ENCODE measurements around the gene CNR2. TPM values are rescaled to one million over a fixed set of nuclear protein-coding genes. Genes with fewer than 3 reads are reported as not detected.

CNR2 gene
- total RNA-seq, 1 experiment from 2014 or later = not detected

DNA sequence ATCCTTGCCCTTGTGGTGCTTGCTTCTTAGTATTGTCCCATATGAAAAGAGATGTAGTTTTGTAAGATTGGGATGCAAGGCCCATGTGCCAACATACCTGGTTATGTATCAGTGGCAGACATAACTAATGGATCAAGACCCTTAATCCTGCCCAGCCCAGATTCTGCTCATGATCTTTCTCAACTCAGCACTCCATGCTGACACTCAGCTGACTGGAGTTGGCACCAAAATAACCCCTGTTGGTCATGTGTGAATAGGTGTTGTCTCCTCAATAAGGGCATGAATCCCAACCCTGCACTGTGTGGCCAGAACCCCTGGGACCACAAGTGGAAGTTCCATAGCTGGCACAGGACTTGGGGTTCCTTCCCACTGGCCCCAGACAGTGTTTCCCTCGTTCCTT lies 13.9 kb upstream of the CNR2 start:
- no peak overlapping the region for H3K4me3 ChIP-seq
- peaks cover 3% of the 10 kb centered on the region; the same call in 1 of the 2 replicates for H3K9me3 ChIP-seq (replicated peaks)
- H3K36me3 ChIP-seq = no peaks in the 10 kb centered on the region
- no peak for DNase-seq
- H3K27me3 ChIP-seq = peaks cover 3% of the 10 kb centered on the region
- no peaks in the 10 kb centered on the region for H3K4me1 ChIP-seq
- H3K27ac ChIP-seq = no peak overlapping the region

DNA sequence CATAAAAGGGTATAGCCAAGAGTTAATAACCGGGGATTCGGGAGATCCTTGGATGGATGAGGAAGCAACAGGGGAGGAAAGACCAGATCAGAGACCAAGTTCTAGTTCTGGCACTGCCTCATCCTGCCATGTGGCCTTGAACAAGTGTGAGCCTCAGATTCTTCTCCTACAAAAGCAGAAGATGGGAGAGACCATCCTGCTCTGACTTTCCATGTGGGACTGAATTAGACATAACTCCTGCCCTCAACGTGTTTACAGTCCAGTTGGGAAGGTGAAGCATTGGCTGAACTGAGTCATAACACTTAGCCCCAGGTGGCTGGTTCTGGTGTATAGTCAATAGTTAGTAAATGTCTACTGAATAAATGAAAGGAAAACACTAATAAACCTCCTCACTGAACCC lies 12.1 kb upstream of the CNR2 start:
- Histone ChIP-seq H3K4me3 (no peak overlapping the region), H3K36me3 (no peaks in the 10 kb centered on the region), H3K27me3 (peaks cover 3% of the 10 kb centered on the region), H3K4me1 (no peaks in the 10 kb centered on the region), H3K27ac (no peak overlapping the region), H3K9me3 (replicated peaks) (peaks cover 3% of the 10 kb centered on the region; the same call in 1 of the 2 replicates)
- DNase-seq = no peak

DNA sequence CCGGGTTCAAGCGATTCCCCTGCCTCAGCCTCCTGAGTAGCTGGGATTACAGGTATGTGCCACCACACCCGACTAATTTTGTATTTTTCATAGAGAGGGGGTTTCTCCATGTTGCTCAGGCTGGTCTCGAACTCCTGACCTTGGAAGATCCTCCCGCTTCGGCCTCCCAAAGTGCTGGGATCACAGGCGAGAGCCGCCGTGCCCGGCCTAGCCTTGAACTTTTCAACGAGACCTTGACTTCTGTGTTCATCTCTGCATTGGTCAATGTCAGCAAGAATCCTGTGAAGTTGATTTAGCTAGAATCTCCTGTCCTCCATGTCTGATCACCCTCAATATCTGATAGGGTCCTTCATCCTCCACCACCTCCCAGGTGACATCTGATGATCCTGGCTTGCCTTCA lies 11.4 kb upstream of the CNR2 start:
- Histone ChIP-seq H3K4me3 (no peak overlapping the region), H3K27me3 (peaks cover 3% of the 10 kb centered on the region), H3K27ac (no peak overlapping the region), H3K9me3 (replicated peaks) (peaks cover 3% of the 10 kb centered on the region; the same call in 1 of the 2 replicates), H3K4me1 (no peaks in the 10 kb centered on the region), H3K36me3 (no peaks in the 10 kb centered on the region)
- DNase-seq = no peak

DNA sequence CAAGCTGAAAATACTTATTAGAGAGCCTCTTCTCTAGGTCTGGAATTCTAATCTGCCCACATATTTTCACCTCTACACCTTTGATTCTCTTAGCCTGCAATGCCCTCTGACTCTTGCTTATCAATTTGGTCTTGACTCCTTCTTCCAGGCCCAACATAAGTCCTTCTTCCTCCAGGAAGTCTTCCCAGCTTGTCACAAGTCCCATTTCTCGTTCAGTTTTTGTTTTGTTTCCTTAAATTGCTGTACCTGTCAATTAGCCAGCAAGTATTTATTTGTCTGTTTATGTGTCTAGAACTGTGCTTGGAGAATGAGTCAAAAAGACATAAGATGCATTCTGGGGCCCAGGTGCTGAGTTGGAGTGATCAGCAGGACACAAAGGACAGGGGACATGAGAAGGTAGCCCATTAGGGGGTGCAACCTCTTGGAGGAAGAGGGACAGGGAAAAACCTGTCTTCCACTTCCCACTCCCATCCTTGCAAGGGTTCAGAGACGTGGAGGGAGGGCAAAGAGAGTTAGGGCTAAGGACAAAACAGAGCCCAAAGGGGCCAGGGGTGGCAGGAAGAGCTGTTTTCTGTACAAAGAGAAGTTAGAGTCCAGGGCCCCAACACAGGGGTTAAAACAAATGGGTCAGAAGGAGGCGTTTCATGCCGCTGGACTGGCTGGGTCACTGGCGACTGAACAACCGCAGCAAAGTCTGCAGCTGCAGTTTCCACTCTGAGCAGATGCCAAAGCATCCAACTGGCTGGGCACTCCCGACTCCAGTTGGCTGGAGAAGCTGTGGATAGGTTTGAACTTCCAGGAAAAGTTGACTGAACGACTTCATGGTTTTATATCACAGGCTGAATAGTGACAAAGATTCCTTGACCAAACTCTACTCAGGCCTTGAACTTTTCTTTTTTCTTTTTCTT lies 10.7 kb upstream of the CNR2 start:
- H3K27ac ChIP-seq = no peak overlapping the region
- DNase-seq = no peak
- H3K27me3 ChIP-seq = peaks cover 3% of the 10 kb centered on the region
- H3K4me1 ChIP-seq = no peaks in the 10 kb centered on the region
- no peak overlapping the region for H3K4me3 ChIP-seq
- no peaks in the 10 kb centered on the region for H3K36me3 ChIP-seq
- H3K9me3 ChIP-seq (replicated peaks) = peaks cover 3% of the 10 kb centered on the region; the same call in 1 of the 2 replicates

DNA sequence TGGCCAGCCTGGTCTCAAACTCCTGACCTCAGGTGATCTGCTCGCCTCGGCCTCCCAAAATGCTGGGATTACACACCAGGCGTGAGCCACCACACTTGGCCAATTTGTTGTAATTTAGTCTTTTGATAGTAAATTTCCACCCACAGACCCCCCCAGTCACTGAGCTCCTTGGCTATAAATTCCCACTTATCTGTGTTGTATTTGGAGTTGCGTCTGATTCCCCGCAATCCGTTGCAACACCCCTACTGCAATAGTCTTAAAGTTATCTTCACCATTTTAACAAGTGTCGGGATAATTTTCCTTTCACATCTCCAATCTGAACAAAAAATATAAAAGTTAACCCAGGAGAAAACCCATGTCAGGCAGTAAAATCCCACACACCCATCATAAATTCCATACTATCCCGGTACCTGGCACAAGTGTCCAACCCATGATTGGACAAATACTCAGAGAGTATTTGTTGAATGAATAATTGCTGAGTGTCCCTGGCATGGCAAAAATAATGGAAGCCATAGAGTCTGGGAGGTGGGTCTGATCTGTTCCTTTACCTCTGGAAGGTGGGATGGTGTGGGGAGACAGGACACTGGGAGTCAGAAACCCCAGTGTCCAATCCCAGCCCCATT lies 9.3 kb upstream of the CNR2 start:
- Histone ChIP-seq H3K27me3 (peaks cover 3% of the 10 kb centered on the region), H3K4me1 (no peaks in the 10 kb centered on the region), H3K9me3 (replicated peaks) (peaks cover 3% of the 10 kb centered on the region; the same call in 1 of the 2 replicates), H3K4me3 (no peak overlapping the region), H3K36me3 (no peaks in the 10 kb centered on the region), H3K27ac (no peak overlapping the region)
- DNase-seq = no peak

DNA sequence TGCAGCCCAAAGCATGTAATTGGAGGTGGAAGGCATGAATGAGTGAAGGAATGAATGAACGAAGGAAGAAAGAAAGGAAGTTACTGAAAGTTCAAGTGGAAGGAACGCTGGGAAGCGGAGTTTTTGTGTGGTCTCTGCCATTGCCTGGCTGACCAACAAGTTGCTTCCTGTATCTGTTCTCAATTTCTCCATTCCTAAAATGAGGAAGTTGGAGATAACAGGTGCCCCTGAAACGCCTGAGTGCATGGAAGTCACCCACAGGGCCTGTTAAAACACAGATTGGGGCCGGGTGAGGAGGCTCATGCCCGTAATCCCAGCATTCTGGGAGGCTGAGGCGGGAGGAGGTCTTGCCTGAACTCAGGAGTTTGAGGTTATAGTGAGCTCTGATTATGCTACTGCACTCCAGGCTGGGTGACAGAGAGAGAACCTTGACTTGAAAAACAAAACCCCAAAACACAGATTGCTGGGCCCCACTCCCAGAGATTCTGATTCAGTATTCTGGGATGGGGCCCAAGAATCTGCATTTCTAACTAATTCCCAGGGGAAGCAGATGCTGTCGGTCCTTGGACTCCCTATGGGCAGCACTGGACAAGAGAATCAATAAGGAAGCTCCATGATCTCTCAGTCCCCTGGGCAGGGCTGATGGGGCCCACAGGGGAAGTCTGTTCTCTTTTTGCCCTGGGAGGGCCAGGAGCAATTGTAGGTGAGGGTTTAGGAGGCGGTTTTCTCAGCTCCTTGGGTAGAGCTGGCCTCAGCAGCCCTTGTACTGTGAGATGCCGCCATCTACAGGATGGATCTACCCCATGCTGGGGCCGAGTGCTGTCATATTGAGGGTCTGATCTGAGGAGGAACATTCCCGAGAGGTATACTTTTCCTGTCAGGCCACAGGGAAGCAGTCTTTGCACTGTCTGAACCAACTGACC lies 3.3 kb upstream of the CNR2 start:
- Histone ChIP-seq H3K36me3 (no peaks in the 10 kb centered on the region), H3K27ac (no peak overlapping the region), H3K4me1 (no peaks in the 10 kb centered on the region), H3K4me3 (no peak overlapping the region), H3K9me3 (replicated peaks) (no peaks in the 10 kb centered on the region), H3K27me3 (peaks cover 10% of the 10 kb centered on the region)
- DNase-seq = peak; percentile 78 to 85

DNA sequence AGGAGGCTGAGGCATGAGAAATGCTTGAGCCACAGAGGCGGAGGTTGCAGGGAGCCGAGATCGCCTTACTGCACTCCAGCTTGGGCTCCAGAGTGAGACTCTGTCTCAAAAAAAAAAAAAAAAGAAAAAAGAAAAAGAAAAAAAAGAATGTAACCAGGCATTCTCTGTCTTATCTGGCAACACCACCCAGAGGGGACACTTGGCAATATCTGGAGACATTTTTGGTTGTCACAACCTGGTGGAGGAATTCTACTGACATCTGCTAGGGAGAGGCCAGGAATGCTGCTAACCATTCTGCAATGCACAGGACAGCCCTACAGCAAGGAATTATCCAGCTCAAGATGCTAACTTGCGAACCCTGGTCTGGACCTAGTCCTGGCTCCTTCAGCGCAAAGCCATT lies 2.3 kb upstream of the CNR2 start:
- Histone ChIP-seq H3K27ac (no peak overlapping the region), H3K27me3 (peaks cover 10% of the 10 kb centered on the region), H3K9me3 (replicated peaks) (no peaks in the 10 kb centered on the region), H3K4me1 (no peaks in the 10 kb centered on the region), H3K4me3 (no peak overlapping the region), H3K36me3 (no peaks in the 10 kb centered on the region)
- DNase-seq = no peak

DNA sequence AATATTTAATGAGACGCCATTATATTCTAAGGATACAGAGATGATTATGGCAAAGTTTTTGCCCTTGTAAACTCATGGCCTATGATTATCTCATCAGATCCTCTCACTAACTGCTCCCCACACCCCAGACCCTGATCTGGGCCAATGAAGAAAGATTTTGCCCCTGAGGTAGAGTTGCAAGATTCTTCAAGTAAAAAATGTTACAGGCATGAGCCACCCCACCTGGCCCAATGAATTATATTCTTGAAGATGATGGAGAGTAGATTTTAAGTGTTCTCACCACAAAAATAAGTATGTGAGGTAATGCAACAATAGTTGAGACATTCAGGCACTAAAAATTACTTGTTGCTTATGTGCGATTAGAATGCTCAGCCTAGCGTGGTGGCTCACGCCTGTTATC lies 1.8 kb upstream of the CNR2 start:
- no peaks in the 10 kb centered on the region for H3K36me3 ChIP-seq
- H3K4me3 ChIP-seq = no peak overlapping the region
- DNase-seq = no peak
- no peak overlapping the region for H3K27ac ChIP-seq
- H3K9me3 ChIP-seq (replicated peaks) = no peaks in the 10 kb centered on the region
- peaks cover 10% of the 10 kb centered on the region for H3K27me3 ChIP-seq
- H3K4me1 ChIP-seq = no peaks in the 10 kb centered on the region

DNA sequence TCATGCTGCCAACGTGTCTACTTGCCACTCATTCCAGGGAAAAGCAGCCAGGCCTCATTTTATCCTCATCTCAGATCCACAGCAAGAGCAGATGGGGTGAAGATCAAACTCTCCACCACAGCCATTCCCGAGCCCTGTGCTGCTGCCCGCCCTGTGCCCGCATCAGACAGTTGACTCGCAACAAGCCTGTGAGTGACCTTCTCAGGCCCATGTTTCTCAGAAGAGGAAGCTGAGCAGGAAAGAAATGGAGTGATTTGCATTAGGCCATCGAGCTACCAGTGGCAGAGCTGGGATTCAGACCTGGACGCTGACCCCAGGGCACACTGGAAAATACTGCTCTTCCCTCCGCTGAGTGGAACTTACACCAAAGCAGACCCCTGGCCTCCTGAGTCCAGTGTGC lies 1.2 kb downstream of the CNR2 start:
- Histone ChIP-seq H3K4me1 (no peaks in the 10 kb centered on the region), H3K27ac (no peak overlapping the region), H3K9me3 (replicated peaks) (no peaks in the 10 kb centered on the region), H3K36me3 (no peaks in the 10 kb centered on the region), H3K27me3 (peaks cover 14% of the 10 kb centered on the region), H3K4me3 (no peak overlapping the region)
- DNase-seq = no peak

DNA sequence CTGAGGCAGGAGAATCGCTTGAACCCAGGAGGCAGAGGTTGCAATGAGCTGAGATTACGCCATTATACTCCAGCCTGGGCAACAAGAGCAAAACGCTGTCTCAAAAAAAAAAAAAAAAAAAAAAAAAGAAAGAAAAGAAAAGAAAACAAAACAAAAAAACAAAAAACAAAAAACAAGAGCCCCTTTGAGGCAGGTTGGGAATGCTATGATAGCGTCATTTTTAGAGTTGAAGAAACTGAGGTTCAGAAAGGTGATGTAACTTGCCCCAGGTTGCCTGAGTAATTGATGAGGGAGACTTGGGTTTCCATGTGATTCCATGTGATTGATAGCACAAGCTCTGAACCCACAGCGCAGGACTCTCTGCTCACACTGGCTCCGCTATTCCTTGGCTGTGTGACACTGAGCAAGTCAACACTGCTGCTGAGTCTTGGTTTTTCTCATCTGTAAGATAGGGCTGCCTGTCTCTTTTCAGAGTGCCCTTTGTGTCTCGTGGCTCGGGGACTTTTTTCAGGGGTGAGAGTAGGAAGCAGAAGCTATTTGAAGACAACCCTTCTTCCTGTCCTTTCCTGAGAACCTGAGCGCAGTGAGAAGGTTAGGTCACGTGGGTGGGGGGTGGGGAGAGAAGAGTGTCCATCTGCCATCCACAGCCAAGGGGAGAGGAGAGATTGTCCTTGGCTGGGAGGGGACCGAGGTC lies 2.5 kb downstream of the CNR2 start:
- Histone ChIP-seq H3K27me3 (peaks cover 7% of the 10 kb centered on the region), H3K4me3 (no peak overlapping the region)

DNA sequence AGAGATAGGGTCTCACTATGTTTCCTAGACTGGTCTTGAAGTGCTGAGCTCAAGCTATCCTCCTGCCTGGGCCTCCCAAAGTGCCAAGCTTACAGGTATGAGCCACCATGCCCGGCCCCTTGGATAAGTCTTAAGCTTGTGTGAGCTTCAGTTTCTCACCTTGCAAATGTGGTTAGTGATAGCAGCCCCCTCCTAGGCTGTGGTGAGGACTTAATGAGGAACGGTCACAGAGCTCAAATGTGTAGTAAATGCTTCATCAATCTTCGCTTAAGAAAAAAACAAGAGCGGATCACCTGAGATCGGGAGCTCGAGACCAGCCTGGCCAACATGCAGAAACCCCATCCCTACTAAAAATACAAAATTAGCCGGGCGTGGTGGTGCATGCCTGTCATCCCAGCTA lies 3.0 kb downstream of the CNR2 start:
- H3K27ac ChIP-seq = no peak overlapping the region
- H3K36me3 ChIP-seq = no peaks in the 10 kb centered on the region
- DNase-seq = no peak
- no peaks in the 10 kb centered on the region for H3K9me3 ChIP-seq (replicated peaks)
- peaks cover 4% of the 10 kb centered on the region for H3K27me3 ChIP-seq
- no peaks in the 10 kb centered on the region for H3K4me1 ChIP-seq
- H3K4me3 ChIP-seq = no peak overlapping the region

More for the DNA sequence above, 2.5 kb downstream of the CNR2 start:
- Histone ChIP-seq H3K9me3 (replicated peaks) (no peaks in the 10 kb centered on the region), H3K27ac (no peak overlapping the region), H3K36me3 (no peaks in the 10 kb centered on the region), H3K4me1 (no peaks in the 10 kb centered on the region)
- DNase-seq = no peak

DNA sequence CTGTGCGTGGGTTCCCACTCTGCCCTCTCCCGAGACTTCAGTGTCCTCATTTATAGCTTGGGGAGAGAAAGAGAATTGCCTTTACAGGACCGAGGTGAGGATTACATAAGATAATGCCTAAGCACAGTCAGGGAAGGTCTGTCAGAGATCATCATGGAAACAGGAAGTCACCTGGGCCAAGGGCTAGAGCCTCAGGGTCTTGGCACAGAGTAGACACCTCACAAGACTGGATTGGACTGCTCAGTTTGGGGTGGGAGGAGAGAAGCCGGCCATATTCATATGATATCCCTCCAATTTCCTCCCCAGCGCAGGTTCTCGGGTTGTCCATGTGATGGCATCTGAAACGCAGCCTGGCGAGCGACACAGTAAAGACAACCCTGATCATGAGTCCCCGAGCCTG lies 3.8 kb downstream of the CNR2 start:
- H3K27ac ChIP-seq = no peak overlapping the region
- H3K27me3 ChIP-seq = peaks cover 4% of the 10 kb centered on the region
- no peak overlapping the region for H3K4me3 ChIP-seq
- no peaks in the 10 kb centered on the region for H3K36me3 ChIP-seq
- H3K4me1 ChIP-seq = no peaks in the 10 kb centered on the region
- no peak for DNase-seq
- no peaks in the 10 kb centered on the region for H3K9me3 ChIP-seq (replicated peaks)

DNA sequence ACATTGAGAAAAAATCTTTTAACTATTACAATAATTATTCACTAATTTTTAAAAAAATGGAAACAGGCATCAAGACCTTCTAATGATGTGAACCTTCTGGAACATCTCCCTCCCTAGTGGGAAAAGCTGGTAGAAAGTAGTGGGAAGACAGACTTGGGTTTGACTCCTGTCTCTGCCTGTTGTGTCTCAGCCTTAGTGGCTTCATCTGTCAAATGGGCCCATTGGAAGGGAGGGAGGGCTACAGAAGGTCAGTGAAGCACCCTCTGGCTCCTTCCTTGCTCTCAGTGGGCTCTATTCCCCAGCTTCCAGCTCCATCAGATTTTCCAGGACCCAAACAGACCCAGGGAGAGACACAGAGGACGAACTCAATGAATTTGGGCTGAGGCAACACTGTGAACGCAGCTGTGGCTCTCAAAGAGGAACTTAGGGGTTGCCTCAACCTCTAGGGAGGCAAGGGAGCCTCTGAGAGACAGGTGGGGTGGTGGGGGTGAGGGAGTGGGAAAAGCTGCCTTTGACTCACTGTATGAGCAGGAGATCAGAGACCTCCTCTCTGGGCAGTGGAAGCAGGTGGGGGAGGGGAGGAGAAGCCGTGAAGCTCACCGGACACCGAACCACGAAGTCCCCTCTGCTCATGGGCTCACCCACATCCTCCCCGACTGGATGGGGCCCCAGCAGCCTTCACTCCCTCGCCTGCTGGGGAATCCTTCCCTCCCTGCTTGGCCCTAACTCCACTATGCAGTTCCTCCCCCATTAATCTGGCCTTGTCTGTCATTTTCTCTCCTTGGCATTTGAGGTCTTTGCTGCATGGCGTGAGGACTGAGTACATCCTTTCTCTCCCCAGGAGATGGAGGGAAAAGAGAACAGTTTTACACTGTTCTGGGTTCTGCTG lies 4.5 kb downstream of the CNR2 start:
- H3K4me1 ChIP-seq = no peaks in the 10 kb centered on the region
- H3K27me3 ChIP-seq = peaks cover 8% of the 10 kb centered on the region

More for the DNA sequence above, 4.5 kb downstream of the CNR2 start:
- H3K36me3 ChIP-seq = no peaks in the 10 kb centered on the region
- no peak overlapping the region for H3K27ac ChIP-seq
- H3K4me3 ChIP-seq = no peak overlapping the region
- no peaks in the 10 kb centered on the region for H3K9me3 ChIP-seq (replicated peaks)
- DNase-seq = no peak

Measured in SJCRH30 (cell line).